ENCODE results near the gene TEAD1.

- TF ChIP-seq, protein P1, sequence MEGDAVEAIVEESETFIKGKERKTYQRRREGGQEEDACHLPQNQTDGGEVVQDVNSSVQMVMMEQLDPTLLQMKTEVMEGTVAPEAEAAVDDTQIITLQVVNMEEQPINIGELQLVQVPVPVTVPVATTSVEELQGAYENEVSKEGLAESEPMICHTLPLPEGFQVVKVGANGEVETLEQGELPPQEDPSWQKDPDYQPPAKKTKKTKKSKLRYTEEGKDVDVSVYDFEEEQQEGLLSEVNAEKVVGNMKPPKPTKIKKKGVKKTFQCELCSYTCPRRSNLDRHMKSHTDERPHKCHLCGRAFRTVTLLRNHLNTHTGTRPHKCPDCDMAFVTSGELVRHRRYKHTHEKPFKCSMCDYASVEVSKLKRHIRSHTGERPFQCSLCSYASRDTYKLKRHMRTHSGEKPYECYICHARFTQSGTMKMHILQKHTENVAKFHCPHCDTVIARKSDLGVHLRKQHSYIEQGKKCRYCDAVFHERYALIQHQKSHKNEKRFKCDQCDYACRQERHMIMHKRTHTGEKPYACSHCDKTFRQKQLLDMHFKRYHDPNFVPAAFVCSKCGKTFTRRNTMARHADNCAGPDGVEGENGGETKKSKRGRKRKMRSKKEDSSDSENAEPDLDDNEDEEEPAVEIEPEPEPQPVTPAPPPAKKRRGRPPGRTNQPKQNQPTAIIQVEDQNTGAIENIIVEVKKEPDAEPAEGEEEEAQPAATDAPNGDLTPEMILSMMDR (IDR thresholded peaks at IDR 0.05; ENCODE audit: extremely low read depth in 1 of 2, insufficient read depth in 1 of 2, low read depth in 1 of 2, low read length in 2 of 2), result no peak
- TF ChIP-seq EZH2 (IDR thresholded peaks at IDR 0.05; ENCODE audit: borderline replicate concordance, low read depth, low read length, severe bottlenecking) (no peak), POLR2A (IDR thresholded peaks at IDR 0.05; ENCODE audit: low read depth, low read length) (no peak), POLR2AphosphoS5 (IDR thresholded peaks at IDR 0.05; ENCODE audit: insufficient read depth, low read depth, low read length) (no peak)
These were observed 53.5 kb downstream of the TEAD1 start for GRCh38 chr11:12727563-12728211.
